A549 (cell line): Measurements from ENCODE around the gene UVRAG. TPM values are rescaled to one million over a fixed set of nuclear protein-coding genes. Genes with fewer than 3 reads are reported as not detected.

Experiments
- ATAC-seq, 2 experiments: fragments of 200-7000 bp in 1 of 2; fragments of >200 bp in 1 of 2; cut with Nextera tagmentation in 1 of 2; cut with Tn5 transposase in 1 of 2; 3 replicates each; pipeline versions ENCODE4 v1.8.0 to v1.9.1; 2018 to 2020; ENCODE audit warnings: mild to moderate bottlenecking in 1 of 2, moderate library complexity in 1 of 2
- CTCF ChIA-PET: fragments of 300-600 bp; sonication (Branson Sonifier 250); formaldehyde crosslinking; extraction: SDS; loops from one replicate; lab custom pipeline; 2021; ENCODE audit warnings: antibody characterized with exemption, inconsistent platforms; lab: Yijun Ruan, JAX
- POLR2A ChIA-PET: fragments of 350-600 bp; formaldehyde crosslinking; extraction: SDS; loops from one replicate; lab custom pipeline; 2021; ENCODE audit warnings: antibody characterized with exemption, inconsistent platforms; lab: Yijun Ruan, JAX
- DNase-seq, 2 experiments: peaks; one replicate each; pipeline versions ENCODE4 v3.0.0 to v3.0.0-alpha.2; 2011 to 2016; ENCODE audit warnings: low read depth in 1 of 2, low spot score in 1 of 2
- FAIRE-seq: peaks from 2 replicates; lab custom pipeline; 2011; peaks lifted over from hg19 to GRCh38; lab: Jason Lieb, UNC
- H3K27ac ChIP-seq, 2 experiments: fragments of >200 bp; sonication (Bioruptor Twin); formaldehyde crosslinking; 3 replicates each; pipeline ENCODE4 v1.5.1; 2016 to 2017
- H3K4me1 ChIP-seq: fragments of >200 bp; sonication (Bioruptor Twin); formaldehyde crosslinking; 3 replicates; pipeline ENCODE4 v1.6.1; 2016
- H3K4me2 ChIP-seq: fragments of >200 bp; sonication (Bioruptor Twin); formaldehyde crosslinking; 3 replicates; pipeline ENCODE4 v1.6.1; 2016
- H3K4me3 ChIP-seq: fragments of >200 bp; sonication (Bioruptor Twin); formaldehyde crosslinking; 3 replicates; pipeline ENCODE4 v1.5.1; 2016
- H3K9me3 ChIP-seq: fragments of >200 bp; sonication (Bioruptor Twin); formaldehyde crosslinking; 3 replicates; pipeline ENCODE4 v1.6.1; 2016
- BCL3 ChIP-seq: fragments of >200 bp; sonication (Bioruptor Twin); formaldehyde crosslinking; IDR thresholded peaks from 3 replicates; pipeline ENCODE4 v1.6.1; 2016
- BHLHE40 ChIP-seq: IDR thresholded peaks from 2 replicates; pipeline ENCODE4 v1.6.1; 2012; ENCODE audit warnings: low read depth, low read length, inconsistent platforms
- CBX2 ChIP-seq: fragments of 200-600 bp; sonication (generic); IDR thresholded peaks from 2 replicates; pipeline ENCODE4 v1.6.1; 2016; ENCODE audit warnings: low read depth, mild to moderate bottlenecking, borderline replicate concordance
- CBX8 ChIP-seq: fragments of 200-600 bp; sonication (generic); IDR thresholded peaks from 2 replicates; pipeline ENCODE4 v1.6.1; 2016
- CHD2 ChIP-seq: fragments of 150-350 bp; IDR thresholded peaks from 2 replicates; pipeline ENCODE4 v1.6.1; 2014; ENCODE audit warnings: low read length; ENCODE audit not compliant: partially characterized antibody
- CTCF ChIP-seq: fragments of >200 bp; sonication (Bioruptor Twin); formaldehyde crosslinking; IDR thresholded peaks from 3 replicates; pipeline ENCODE4 v1.5.1; 2016
- E2F6 ChIP-seq: IDR thresholded peaks from 2 replicates; pipeline ENCODE4 v1.6.1; 2012; ENCODE audit warnings: low read depth, borderline replicate concordance
- EHMT2 ChIP-seq: fragments of 200-600 bp; sonication (generic); IDR thresholded peaks from 2 replicates; pipeline ENCODE4 v1.6.1; 2016; ENCODE audit warnings: antibody characterized with exemption, low read depth, mild to moderate bottlenecking, moderate library complexity
- EP300 ChIP-seq, 2 experiments: fragments of >200 bp; sonication (Bioruptor Twin); formaldehyde crosslinking; IDR thresholded peaks; 2 replicates in 1 of 2; 3 replicates in 1 of 2; pipeline ENCODE4 v1.6.1; 2016 to 2017
- HDAC2 ChIP-seq: fragments of 200-600 bp; sonication (generic); IDR thresholded peaks from 2 replicates; pipeline ENCODE4 v1.6.1; 2016
- HMGXB4 ChIP-seq: fragments of 250-450 bp; sonication (Bioruptor Pico); IDR thresholded peaks from 2 replicates; pipeline ENCODE4 v1.5.0; 2021; ENCODE audit warnings: mild to moderate bottlenecking, moderate library complexity, borderline replicate concordance
- JUN ChIP-seq, 2 experiments: fragments of >200 bp; sonication (Bioruptor Twin); formaldehyde crosslinking; IDR thresholded peaks; 2 replicates in 1 of 2; 3 replicates in 1 of 2; pipeline ENCODE4 v1.6.1; 2016 to 2017
- MAZ ChIP-seq: fragments of 150-350 bp; IDR thresholded peaks from 2 replicates; pipeline ENCODE4 v1.6.1; 2014; ENCODE audit warnings: antibody characterized with exemption, low read depth, low read length, borderline replicate concordance
- PHF8 ChIP-seq: fragments of 200-600 bp; sonication (generic); IDR thresholded peaks from 2 replicates; pipeline ENCODE4 v1.6.1; 2016; ENCODE audit warnings: low read depth, mild to moderate bottlenecking, antibody characterized with exemption, moderate library complexity, borderline replicate concordance
- POLR2A ChIP-seq: IDR thresholded peaks from 2 replicates; pipeline ENCODE4 v1.6.1; 2012; ENCODE audit warnings: mild to moderate bottlenecking, low read length
- POLR2AphosphoS2 ChIP-seq: conservative IDR thresholded peaks from 2 replicates; pipeline ENCODE4 v1.6.1; 2012; ENCODE audit warnings: low read length, improper control_type of control experiment, inconsistent platforms
- RAD21 ChIP-seq, 2 experiments: fragments of >200 bp in 1 of 2; sonication (Bioruptor Twin) in 1 of 2; formaldehyde crosslinking in 1 of 2; IDR thresholded peaks in 1 of 2; conservative IDR thresholded peaks in 1 of 2; 2 replicates in 1 of 2; 3 replicates in 1 of 2; pipeline ENCODE4 v1.6.1; 2012 to 2018; ENCODE audit warnings: inconsistent platforms in 1 of 2
- RCOR1 ChIP-seq: fragments of 150-350 bp; IDR thresholded peaks from 2 replicates; pipeline ENCODE4 v1.6.1; 2014; ENCODE audit warnings: antibody characterized with exemption, low read length, low read depth
- RNF2 ChIP-seq: fragments of 200-600 bp; sonication (generic); IDR thresholded peaks from 2 replicates; pipeline ENCODE4 v1.6.1; 2016; ENCODE audit warnings: low read depth, mild to moderate bottlenecking, antibody characterized with exemption, moderate library complexity, borderline replicate concordance
- SMC3 ChIP-seq: fragments of >200 bp; sonication (Bioruptor Twin); formaldehyde crosslinking; IDR thresholded peaks from 3 replicates; pipeline ENCODE4 v1.6.1; 2018; ENCODE audit warnings: inconsistent platforms
- ZC3H11A ChIP-seq: fragments of 450-650 bp; IDR thresholded peaks from 2 replicates; pipeline ENCODE4 v1.6.1; 2014; ENCODE audit warnings: antibody characterized with exemption, mild to moderate bottlenecking
- ZNF302 ChIP-seq: fragments of 250-450 bp; sonication (Bioruptor Pico); IDR thresholded peaks from 2 replicates; pipeline ENCODE4 v1.9.0; 2021; ENCODE audit warnings: inconsistent platforms, mild to moderate bottlenecking, moderate library complexity
- ZSCAN20 ChIP-seq: fragments of 250-450 bp; sonication (Bioruptor Pico); IDR thresholded peaks from 2 replicates; pipeline ENCODE4 v1.8.0; 2022; ENCODE audit warnings: mild to moderate bottlenecking, moderate library complexity
- WGBS: methylation state at CpG from one replicate; pipeline ENCODE4 v1.1.6; 2017; ENCODE audit errors: missing lambda C conversion rate; 5-methylcytosine and 5-hydroxymethylcytosine counted together
- polyA plus RNA-seq, 4 experiments: library from polyadenylated mRNA; depleted of rRNA in 3 of 4; stranded (reverse); fragments of >200 nt; fragmentation: RNase III in 1 of 4; extraction: RNeasy Plus Mini Kit Qiagen cat#74134 plus additional on column Dnase treatment in 1 of 4; gene quantifications; 2 replicates in 3 of 4; 3 replicates in 1 of 4; pipeline ENCODE4 v1.2.3, GENCODE V29; 2011 to 2017
- TF ChIP-seq, protein P1 (sequence below): fragments of 450-650 bp; IDR thresholded peaks from 2 replicates; pipeline ENCODE4 v1.6.1; 2014; ENCODE audit warnings: antibody characterized with exemption
- TF ChIP-seq, protein P2 (sequence below): fragments of 150-350 bp; IDR thresholded peaks from 2 replicates; pipeline ENCODE4 v1.6.1; 2014; ENCODE audit warnings: low read depth, mild to moderate bottlenecking, low read length

UVRAG gene
- polyA plus RNA-seq, 2 of the 4 experiments (the other 2 are of a cell fraction): 6.1 to 14.1 TPM

- no peak overlapping the region for H3K4me3 ChIP-seq
- no peak overlapping the region for H3K27ac ChIP-seq
- FAIRE-seq: no peak
- H3K9me3 ChIP-seq: no peaks in the 10 kb centered on the region
- ATAC-seq: no peak; a peak in 2 of 6 replicates
- CTCF ChIA-PET: no interaction called here
- TF ChIP-seq SMC3: no peak
- no peak for TF ChIP-seq JUN (IDR thresholded peaks at IDR 0.05)
- TF ChIP-seq HDAC2: no peak
- TF ChIP-seq, protein P1, sequence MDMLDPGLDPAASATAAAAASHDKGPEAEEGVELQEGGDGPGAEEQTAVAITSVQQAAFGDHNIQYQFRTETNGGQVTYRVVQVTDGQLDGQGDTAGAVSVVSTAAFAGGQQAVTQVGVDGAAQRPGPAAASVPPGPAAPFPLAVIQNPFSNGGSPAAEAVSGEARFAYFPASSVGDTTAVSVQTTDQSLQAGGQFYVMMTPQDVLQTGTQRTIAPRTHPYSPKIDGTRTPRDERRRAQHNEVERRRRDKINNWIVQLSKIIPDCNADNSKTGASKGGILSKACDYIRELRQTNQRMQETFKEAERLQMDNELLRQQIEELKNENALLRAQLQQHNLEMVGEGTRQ: no peak
- TF ChIP-seq CTCF: no peak
- TF ChIP-seq HMGXB4: no peak
- no peak for TF ChIP-seq RAD21 (conservative IDR thresholded peaks at IDR 0.05 in 1 of 2, IDR thresholded peaks at IDR 0.05 in 1 of 2)
- TF ChIP-seq RCOR1: no peak
- no peak for TF ChIP-seq E2F6
- TF ChIP-seq PHF8: no peak
- TF ChIP-seq CHD2: no peak
- no peak for TF ChIP-seq ZNF302 (CRISPR knock-in tag)
- no peak for TF ChIP-seq BHLHE40
- no peak for TF ChIP-seq POLR2AphosphoS2
- TF ChIP-seq EHMT2: no peak
- no peak for TF ChIP-seq ZSCAN20
- no peak for TF ChIP-seq EP300 (IDR thresholded peaks at IDR 0.05)
- TF ChIP-seq, all 56 proteins: peak for 0
- POLR2A ChIA-PET: no interaction called here
- Histone ChIP-seq H3K4me2 (no peak overlapping the region), H3K4me1 (peaks cover 11% of the 10 kb centered on the region; the same call in 2 of the 3 replicates)
- WGBS: 73% methylated on average over 3 of the region's 4 CpGs
- DNase-seq: no peak
These were observed 32.3 kb upstream of the UVRAG start for GRCh38 chr11:75782540-75783263.

GRCh38 chr11:75783416-75784084 lies 31.5 kb upstream of the UVRAG start:
- CTCF ChIA-PET: interaction anchor here (0.9 kb wide), 1 partner anchor 19 kb away, joined by 5 read pairs; no protein-coding TSS in a partner anchor
- WGBS: 82% methylated on average over 4 of the region's 4 CpGs
- TF ChIP-seq POLR2A: no peak
- no peak for TF ChIP-seq CBX8
- no peak for TF ChIP-seq RAD21 (conservative IDR thresholded peaks at IDR 0.05 in 1 of 2, IDR thresholded peaks at IDR 0.05 in 1 of 2)
- no peak for TF ChIP-seq BCL3
- no peak for TF ChIP-seq MAZ
- no peak for TF ChIP-seq CBX2
- TF ChIP-seq, protein P1: no peak
- TF ChIP-seq, protein P2, sequence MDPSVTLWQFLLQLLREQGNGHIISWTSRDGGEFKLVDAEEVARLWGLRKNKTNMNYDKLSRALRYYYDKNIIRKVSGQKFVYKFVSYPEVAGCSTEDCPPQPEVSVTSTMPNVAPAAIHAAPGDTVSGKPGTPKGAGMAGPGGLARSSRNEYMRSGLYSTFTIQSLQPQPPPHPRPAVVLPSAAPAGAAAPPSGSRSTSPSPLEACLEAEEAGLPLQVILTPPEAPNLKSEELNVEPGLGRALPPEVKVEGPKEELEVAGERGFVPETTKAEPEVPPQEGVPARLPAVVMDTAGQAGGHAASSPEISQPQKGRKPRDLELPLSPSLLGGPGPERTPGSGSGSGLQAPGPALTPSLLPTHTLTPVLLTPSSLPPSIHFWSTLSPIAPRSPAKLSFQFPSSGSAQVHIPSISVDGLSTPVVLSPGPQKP: no peak
- no peak for TF ChIP-seq CHD2
- TF ChIP-seq ZC3H11A: no peak
- no peak for TF ChIP-seq RNF2
- DNase-seq (no peak), ATAC-seq (no peak), FAIRE-seq (no peak)
- Histone ChIP-seq H3K4me1 (peaks cover 11% of the 10 kb centered on the region; the same call in 2 of the 3 replicates), H3K27ac (no peak overlapping the region), H3K4me3 (no peak overlapping the region), H3K4me2 (no peak overlapping the region), H3K9me3 (no peaks in the 10 kb centered on the region)
- POLR2A ChIA-PET: no interaction called here
